Colonic mucosa (tissue), 4 donors: Measurements from ENCODE around the gene DOK3. TPM values are rescaled to one million over a fixed set of nuclear protein-coding genes. Genes with fewer than 3 reads are reported as not detected.

Experiments used
- DNase-seq: peaks from one replicate; pipeline ENCODE4 v3.0.0-alpha.2; 2020
- H3K27ac ChIP-seq: fragments of 200-600 bp; one replicate; pipeline ENCODE4 v1.8.0; 2021
- H3K27me3 ChIP-seq: fragments of 200-600 bp; one replicate; pipeline ENCODE4 v1.8.0; 2021
- H3K36me3 ChIP-seq: fragments of 200-600 bp; one replicate; pipeline ENCODE4 v1.8.0; 2021
- H3K4me1 ChIP-seq: fragments of 200-600 bp; one replicate; pipeline ENCODE4 v1.8.0; 2021; ENCODE audit warnings: mild to moderate bottlenecking
- H3K4me3 ChIP-seq: fragments of 200-600 bp; one replicate; pipeline ENCODE4 v1.8.0; 2021
- H3K9ac ChIP-seq, 2 donors: one replicate each; pipeline ENCODE4 v1.7.0; 2013; ENCODE audit warnings: control low read depth in 2 of 2, low read depth in 2 of 2, low read length in 2 of 2
- H3K9me3 ChIP-seq: fragments of 200-600 bp; one replicate; pipeline ENCODE4 v1.8.0; 2021
- intact Hi-C: fragments of 100-400 bp; cut with DNase I; formaldehyde crosslinking; loops from one replicate; pipeline ENCODE4 v1.14.1; 2022
- total RNA-seq, 2 donors: library from RNA; stranded (reverse); fragmentation: NEBNext Ultra II Directional in 1 of 2; extraction: Animal tissue kit (Norgen Biotek cat#: 25700) in 1 of 2; gene quantifications; one replicate each; pipeline ENCODE4 v1.2.1, GENCODE V29; 2021
- TF ChIP-seq, protein P1 (sequence below): fragments of 200-600 bp; IDR thresholded peaks from one replicate; pipeline ENCODE4 v1.8.0; 2022; ENCODE audit warnings: antibody characterized with exemption, mild to moderate bottlenecking
- donor health status: healthy.
- donor health status: DM: no; HTN: no; CAD: no.
- donor health status: DM: no; HTN: no; CAD: no.

DOK3 gene
- total RNA-seq, 2 donors from 2014 or later, result 4.1 to 8.9 TPM

DNA sequence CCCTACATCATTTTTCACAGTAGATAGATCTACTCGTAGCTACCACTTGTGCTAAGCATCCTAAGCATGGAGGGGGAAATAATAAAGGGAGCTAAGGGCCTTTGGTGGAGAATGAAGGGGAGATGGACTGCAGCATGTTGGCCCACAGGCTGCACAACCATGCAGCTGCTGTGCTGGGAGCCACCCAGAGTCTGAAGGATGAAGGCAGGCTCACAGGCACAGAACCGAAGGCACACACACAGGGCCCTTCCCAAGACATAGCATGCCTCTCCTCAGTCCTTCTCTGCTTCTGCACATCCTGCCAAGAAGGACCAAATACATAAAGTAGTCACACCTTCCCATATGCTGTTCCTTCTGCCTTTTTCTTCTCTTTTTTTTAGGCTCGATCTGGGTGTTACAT, 38.1 kb upstream of the DOK3 start:
- intact Hi-C loops, result no loop called here
- Histone ChIP-seq H3K9me3 (no peaks in the 10 kb centered on the region), H3K9ac (no peak overlapping the region), H3K27ac (no peak overlapping the region), H3K4me1 (no peaks in the 10 kb centered on the region), H3K27me3 (no peaks in the 10 kb centered on the region), H3K36me3 (no peaks in the 10 kb centered on the region), H3K4me3 (no peak overlapping the region)
- no peak for DNase-seq
- TF ChIP-seq, protein P1, sequence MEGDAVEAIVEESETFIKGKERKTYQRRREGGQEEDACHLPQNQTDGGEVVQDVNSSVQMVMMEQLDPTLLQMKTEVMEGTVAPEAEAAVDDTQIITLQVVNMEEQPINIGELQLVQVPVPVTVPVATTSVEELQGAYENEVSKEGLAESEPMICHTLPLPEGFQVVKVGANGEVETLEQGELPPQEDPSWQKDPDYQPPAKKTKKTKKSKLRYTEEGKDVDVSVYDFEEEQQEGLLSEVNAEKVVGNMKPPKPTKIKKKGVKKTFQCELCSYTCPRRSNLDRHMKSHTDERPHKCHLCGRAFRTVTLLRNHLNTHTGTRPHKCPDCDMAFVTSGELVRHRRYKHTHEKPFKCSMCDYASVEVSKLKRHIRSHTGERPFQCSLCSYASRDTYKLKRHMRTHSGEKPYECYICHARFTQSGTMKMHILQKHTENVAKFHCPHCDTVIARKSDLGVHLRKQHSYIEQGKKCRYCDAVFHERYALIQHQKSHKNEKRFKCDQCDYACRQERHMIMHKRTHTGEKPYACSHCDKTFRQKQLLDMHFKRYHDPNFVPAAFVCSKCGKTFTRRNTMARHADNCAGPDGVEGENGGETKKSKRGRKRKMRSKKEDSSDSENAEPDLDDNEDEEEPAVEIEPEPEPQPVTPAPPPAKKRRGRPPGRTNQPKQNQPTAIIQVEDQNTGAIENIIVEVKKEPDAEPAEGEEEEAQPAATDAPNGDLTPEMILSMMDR, result no peak

DNA sequence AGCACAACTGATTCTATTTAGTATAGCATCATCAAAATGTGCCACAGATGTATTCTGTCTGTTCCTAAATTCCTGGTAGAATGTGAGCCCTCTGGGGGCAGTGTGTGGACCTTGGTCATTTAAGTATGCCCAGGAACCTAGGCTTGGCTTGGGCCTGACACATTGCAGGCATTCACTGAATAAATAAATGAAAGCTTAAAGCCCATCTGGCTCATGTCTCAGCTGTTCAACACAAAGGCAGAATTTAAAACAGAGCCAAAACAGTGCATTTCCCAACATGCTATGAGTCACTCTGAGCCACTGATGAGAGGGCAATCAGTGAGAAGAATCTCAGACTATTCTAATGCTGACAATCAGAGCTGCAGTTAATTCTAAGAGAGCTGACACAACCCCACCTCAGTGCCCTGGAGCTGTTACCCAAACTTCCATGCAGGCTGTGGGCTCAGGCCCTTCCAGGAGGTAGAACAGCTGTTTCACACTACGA, 36.7 kb upstream of the DOK3 start:
- Histone ChIP-seq H3K36me3 (no peaks in the 10 kb centered on the region), H3K4me1 (no peaks in the 10 kb centered on the region), H3K4me3 (no peak overlapping the region), H3K9ac (no peak overlapping the region), H3K9me3 (no peaks in the 10 kb centered on the region), H3K27me3 (no peaks in the 10 kb centered on the region), H3K27ac (peak overlapping the region; percentile 39)
- intact Hi-C loops, result no loop called here
- peak; percentile 29 for DNase-seq
- TF ChIP-seq, protein P1, result no peak

DNA sequence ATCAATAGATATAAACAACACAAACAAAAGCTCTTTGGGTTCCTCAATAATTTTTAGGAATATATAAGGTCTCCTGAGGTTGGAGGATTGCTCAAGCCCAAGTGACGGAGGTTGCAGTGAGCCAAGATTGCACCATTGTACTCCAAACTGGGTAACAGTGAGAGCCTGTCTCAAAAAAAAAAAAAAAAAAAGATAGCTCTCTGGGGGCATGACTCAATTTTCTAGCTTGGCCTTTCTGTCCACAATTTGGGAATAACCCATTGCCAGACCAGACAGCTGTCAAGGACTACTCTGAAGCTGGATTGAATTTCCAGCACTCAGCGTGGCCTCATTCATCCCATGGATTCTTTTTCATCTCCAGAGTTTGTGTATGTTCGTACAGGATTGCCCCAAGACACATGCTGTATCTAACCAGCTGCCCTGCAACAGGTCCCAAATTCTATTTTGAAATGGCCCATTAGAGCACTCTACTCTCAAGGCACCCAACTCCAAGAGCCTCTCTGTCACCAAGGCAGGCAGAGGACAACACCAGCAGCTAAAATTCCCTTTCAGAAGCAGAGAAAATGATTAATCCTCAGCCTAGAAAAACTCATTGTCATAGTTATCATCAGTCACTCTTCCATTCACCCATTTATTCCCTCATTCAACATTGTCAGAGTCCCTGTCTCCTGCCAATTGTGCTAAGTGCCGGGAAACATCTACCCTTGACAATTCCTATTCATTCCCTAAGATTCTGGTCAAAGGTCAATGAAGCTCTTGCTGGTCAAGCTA, 36.0 kb upstream of the DOK3 start:
- Histone ChIP-seq H3K36me3 (no peaks in the 10 kb centered on the region), H3K9me3 (no peaks in the 10 kb centered on the region), H3K4me3 (no peak overlapping the region), H3K27ac (peak overlapping the region; percentile 39), H3K4me1 (no peaks in the 10 kb centered on the region), H3K9ac (no peak overlapping the region), H3K27me3 (no peaks in the 10 kb centered on the region)
- TF ChIP-seq, protein P1, result no peak
- intact Hi-C loops, result no loop called here
- DNase-seq, result peak; percentile 37

DNA sequence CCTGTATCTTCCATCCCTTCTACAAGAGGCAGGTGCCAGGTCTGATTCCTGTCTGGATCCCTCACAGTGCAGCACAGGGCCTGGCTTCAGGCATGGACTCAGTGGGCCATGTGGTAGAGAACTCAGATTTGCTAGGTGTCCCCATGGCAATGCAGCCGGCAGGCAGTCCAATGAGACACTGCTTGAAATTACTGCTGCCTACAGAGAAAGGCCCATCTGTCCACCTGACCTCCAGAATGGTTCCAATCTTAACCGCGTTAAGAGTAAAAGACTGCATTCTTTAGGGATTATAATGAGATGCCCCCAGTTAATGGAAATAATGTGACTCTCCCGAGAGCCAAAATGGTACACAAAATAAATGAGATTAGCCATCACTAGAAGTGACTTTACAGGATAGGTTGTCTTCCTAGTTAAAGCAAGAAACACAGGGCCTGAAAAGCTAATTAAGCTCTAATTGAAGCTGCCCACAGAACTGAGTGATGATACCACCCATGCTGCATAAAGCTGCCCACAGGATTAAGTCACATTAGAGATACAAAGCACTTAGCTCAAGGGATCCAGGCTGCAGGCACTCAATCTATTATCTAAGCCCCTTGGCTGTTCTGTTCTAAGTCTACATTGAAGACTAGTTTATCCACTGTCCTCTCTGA, 33.3 kb upstream of the DOK3 start:
- H3K9ac ChIP-seq, result no peak overlapping the region
- TF ChIP-seq, protein P1, result no peak
- DNase-seq, result no peak
- H3K36me3 ChIP-seq, result no peaks in the 10 kb centered on the region
- no peaks in the 10 kb centered on the region for H3K27me3 ChIP-seq
- no peak overlapping the region for H3K27ac ChIP-seq
- intact Hi-C loops, result no loop called here
- H3K4me1 ChIP-seq, result peaks cover 7% of the 10 kb centered on the region
- H3K9me3 ChIP-seq, result no peaks in the 10 kb centered on the region
- no peak overlapping the region for H3K4me3 ChIP-seq

DNA sequence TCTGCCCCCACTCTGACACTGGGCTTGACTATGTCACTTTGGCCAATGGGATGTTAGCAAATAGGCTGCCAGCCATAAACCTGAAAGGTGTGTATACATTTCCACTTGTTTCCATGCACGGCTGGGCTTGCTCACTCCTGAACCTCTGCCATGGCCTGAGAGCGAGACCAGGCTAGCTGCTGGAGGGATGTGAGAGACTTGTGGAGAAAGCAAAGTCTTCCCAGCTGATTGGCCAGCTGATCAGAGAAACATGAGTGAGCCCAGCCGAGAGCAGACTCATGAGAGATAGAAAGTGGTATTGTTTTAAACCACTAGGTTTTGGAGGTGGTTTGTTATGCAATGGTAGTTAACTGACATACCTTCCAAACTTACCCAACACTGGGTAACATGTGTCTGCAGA, 30.8 kb upstream of the DOK3 start:
- Histone ChIP-seq H3K27ac (no peak overlapping the region), H3K36me3 (no peaks in the 10 kb centered on the region), H3K9me3 (no peaks in the 10 kb centered on the region), H3K4me3 (no peak overlapping the region), H3K27me3 (no peaks in the 10 kb centered on the region), H3K9ac (no peak overlapping the region), H3K4me1 (peaks cover 7% of the 10 kb centered on the region)
- TF ChIP-seq, protein P1, result no peak
- no peak for DNase-seq
- intact Hi-C loops, result no loop called here
